ENCODE results near the gene IMPA2. TPM values are rescaled to one million over a fixed set of nuclear protein-coding genes. Genes with fewer than 3 reads are reported as not detected.

Gene IMPA2
- total and polyA plus RNA-seq, 2 of the 8 experiments (the other 6 are each of a cell fraction or from before 2014, with no cell fraction given) = 102 to 140 TPM

DNA sequence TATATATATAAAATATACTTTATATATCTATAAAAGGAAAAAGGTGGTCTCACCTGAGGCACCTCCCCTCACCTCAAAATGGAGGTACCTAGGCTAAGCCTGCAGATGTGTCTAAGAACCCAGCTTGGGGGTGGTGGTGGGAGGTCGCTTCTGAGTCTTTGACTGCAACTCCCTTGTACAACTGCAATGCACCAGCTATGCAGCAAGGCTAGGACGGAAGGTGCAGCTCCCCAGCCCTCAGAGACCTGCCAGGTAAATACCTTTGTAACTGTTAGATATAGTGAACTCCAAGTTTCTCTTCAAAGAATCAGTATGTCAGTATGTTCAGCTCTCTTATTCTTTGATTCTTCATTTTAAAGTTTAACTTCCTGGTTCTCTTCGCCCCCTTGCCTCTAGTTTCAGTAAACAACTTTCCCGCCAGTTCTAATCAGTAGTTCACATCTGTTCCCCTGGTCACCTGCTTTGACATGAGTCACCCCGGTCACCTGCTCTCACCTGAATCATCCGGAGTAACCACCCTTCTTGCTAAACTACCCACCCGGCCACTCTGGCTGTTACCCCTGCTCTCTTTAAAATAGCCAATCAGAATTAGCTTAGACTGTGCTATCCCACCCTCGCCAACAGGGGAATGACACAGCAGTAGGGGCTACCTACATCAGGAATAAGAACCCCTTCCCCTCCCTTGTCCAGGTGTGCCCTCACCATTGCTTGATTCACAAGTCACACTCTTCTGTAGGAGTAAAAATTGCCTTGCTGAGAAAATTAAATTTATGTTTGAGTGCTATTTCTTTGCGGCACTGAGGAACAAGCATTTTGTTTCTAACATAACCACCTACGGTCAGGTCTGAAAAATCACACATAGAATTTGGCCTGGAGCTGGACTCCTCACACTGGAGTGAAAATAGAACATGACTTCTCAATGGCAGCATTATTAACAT, 24.7 kb upstream of the IMPA2 start:
- peak overlapping the region; percentile 98 for H2BK12ac ChIP-seq (ENCODE audit: low read depth, low read length)
- H3K14ac ChIP-seq (ENCODE audit: insufficient read length) = no peak overlapping the region
- H3K9me3 ChIP-seq (ENCODE audit: insufficient read depth in 2 of 2, low read depth in 1 of 2, low read length in 1 of 2) = peaks cover 0 to 7% of the 10 kb centered on the region in 2 experiments; a peak in 1 of 4 replicates
- WGBS, 2 experiments (ENCODE audit: extremely low coverage in 1 of 2, insufficient coverage in 1 of 2, insufficient read length in 1 of 2, insufficient replicate concordance in 2 of 2, low coverage in 1 of 2, low lambda C conversion rate in 2 of 2, missing lambda C conversion rate in 1 of 2) = 70% methylated on average over 10 of the region's 10 CpGs; no CpG with 5 or more reads in 1 of the 2 experiments
- no peak overlapping the region for H3K56ac ChIP-seq (replicated peaks; ENCODE audit: insufficient read length, low read depth, low read length)
- no peak overlapping the region for H4K5ac ChIP-seq (ENCODE audit: insufficient read length, low read depth, low read length)
- no peak overlapping the region for H4K8ac ChIP-seq (ENCODE audit: extremely low read depth, insufficient read depth, low read length)
- H3K23me2 ChIP-seq (ENCODE audit: low read depth, low read length) = no peaks in the 10 kb centered on the region
- no peak overlapping the region for H3K27ac ChIP-seq (ENCODE audit: low read depth, low read length)
- no peak overlapping the region for H3K4ac ChIP-seq (replicated peaks; ENCODE audit: insufficient read length, low read depth, low read length)
- peak overlapping the region; percentile 86; the same call in 1 of the 2 replicates for H2BK20ac ChIP-seq (ENCODE audit: low read length)
- peaks cover 0 to 6% (median 4%) of the 10 kb centered on the region in 4 experiments; a peak in 5 of 7 replicates for H3K4me1 ChIP-seq (replicated peaks in 1 of 4; ENCODE audit: control insufficient read depth in 3 of 4, insufficient read depth in 4 of 4, low read length in 3 of 4)
- H3K36me3 ChIP-seq (ENCODE audit: control insufficient read depth in 2 of 4, insufficient read depth in 4 of 4, low read length in 3 of 4) = no peaks in the 10 kb centered on the region
- no peaks in the 10 kb centered on the region for H3K27me3 ChIP-seq (replicated peaks in 1 of 4; ENCODE audit: control insufficient read depth in 3 of 4, extremely low read depth in 1 of 4, insufficient read depth in 3 of 4, low read length in 3 of 4)
- H3K9ac ChIP-seq (replicated peaks in 1 of 4; ENCODE audit: extremely low read depth in 1 of 4, low read depth in 3 of 4, low read length in 3 of 4) = no peak overlapping the region
- peak overlapping the region; percentile 55 for H2BK5ac ChIP-seq (ENCODE audit: low read depth, low read length)
- no peak overlapping the region for H2BK120ac ChIP-seq (replicated peaks; ENCODE audit: low read depth, low read length)
- ChIA-PET CTCF (ENCODE audit: partially characterized antibody) (interaction anchor here (0.6 to 22.3 kb wide), 9 partner anchors 12 to 1326 kb away, joined by 3 to 471 read pairs (median 3); no protein-coding TSS in a partner anchor), POLR2A (ENCODE audit: partially characterized antibody) (interaction anchor here (1.3 to 4.7 kb wide), 2 partner anchors 9 to 25 kb away, joined by 7 to 27 read pairs; partner anchors contain the start of gene IMPA2)
- 0 out of 2 replicates have a peak overlapping the region, but pooled peaks have one; percentile 28 for H2AK5ac ChIP-seq (ENCODE audit: low read depth, low read length)
- FAIRE-seq = no peak
- no peaks in the 10 kb centered on the region for H3K79me1 ChIP-seq (ENCODE audit: low read depth, low read length)
- H3K23ac ChIP-seq (ENCODE audit: insufficient read length) = no peak overlapping the region
- H2AFZ ChIP-seq (ENCODE audit: low read length) = 0 out of 2 replicates have a peak overlapping the region, but pooled peaks have one; percentile 36
- no peak overlapping the region for H2BK15ac ChIP-seq (ENCODE audit: low read length)
- H4K20me1 ChIP-seq (replicated peaks in 1 of 2; ENCODE audit: control insufficient read depth in 1 of 2, insufficient read depth in 2 of 2, low read length in 2 of 2) = no peaks in the 10 kb centered on the region
- no peak overlapping the region for H3K4me3 ChIP-seq (ENCODE audit: extremely low read depth in 1 of 4, insufficient read depth in 2 of 4, low read depth in 3 of 4, low read length in 4 of 4)
- H4K91ac ChIP-seq (replicated peaks; ENCODE audit: insufficient read length, low read length) = no peak overlapping the region
- H3K18ac ChIP-seq (ENCODE audit: extremely low read depth, low read length) = no peak overlapping the region; the same call in 1 of the 2 replicates
- no peak overlapping the region for H3K4me2 ChIP-seq (ENCODE audit: insufficient read depth in 1 of 2, low read depth in 2 of 2, low read length in 2 of 2)
- H3K79me2 ChIP-seq (ENCODE audit: control insufficient read depth in 1 of 2, insufficient read depth in 2 of 2, low read length in 2 of 2) = no peaks in the 10 kb centered on the region
- DNase-seq (ENCODE audit: low read depth in 1 of 2, low spot score in 2 of 2) = no peak
- TF ChIP-seq JUND (IDR thresholded peaks at IDR 0.05; ENCODE audit: low read length) (peak; percentile 47; the same call in 1 of the 2 replicates), SUZ12 (IDR thresholded peaks at IDR 0.05; ENCODE audit: low read length) (no peak), MAFK (IDR thresholded peaks at IDR 0.05; ENCODE audit: low read depth, low read length) (peak; percentile 57; the same call in 1 of the 2 replicates), CEBPB (IDR thresholded peaks at IDR 0.05; ENCODE audit: low read depth, low read length) (no peak), BACH1 (IDR thresholded peaks at IDR 0.05; ENCODE audit: low read length) (peak; percentile 59; the same call in 1 of the 2 replicates)
- TF ChIP-seq, protein P1, sequence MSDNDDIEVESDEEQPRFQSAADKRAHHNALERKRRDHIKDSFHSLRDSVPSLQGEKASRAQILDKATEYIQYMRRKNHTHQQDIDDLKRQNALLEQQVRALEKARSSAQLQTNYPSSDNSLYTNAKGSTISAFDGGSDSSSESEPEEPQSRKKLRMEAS (IDR thresholded peaks at IDR 0.05) = peak; percentile 33; the same call in 1 of the 2 replicates
- TF ChIP-seq, protein P2, sequence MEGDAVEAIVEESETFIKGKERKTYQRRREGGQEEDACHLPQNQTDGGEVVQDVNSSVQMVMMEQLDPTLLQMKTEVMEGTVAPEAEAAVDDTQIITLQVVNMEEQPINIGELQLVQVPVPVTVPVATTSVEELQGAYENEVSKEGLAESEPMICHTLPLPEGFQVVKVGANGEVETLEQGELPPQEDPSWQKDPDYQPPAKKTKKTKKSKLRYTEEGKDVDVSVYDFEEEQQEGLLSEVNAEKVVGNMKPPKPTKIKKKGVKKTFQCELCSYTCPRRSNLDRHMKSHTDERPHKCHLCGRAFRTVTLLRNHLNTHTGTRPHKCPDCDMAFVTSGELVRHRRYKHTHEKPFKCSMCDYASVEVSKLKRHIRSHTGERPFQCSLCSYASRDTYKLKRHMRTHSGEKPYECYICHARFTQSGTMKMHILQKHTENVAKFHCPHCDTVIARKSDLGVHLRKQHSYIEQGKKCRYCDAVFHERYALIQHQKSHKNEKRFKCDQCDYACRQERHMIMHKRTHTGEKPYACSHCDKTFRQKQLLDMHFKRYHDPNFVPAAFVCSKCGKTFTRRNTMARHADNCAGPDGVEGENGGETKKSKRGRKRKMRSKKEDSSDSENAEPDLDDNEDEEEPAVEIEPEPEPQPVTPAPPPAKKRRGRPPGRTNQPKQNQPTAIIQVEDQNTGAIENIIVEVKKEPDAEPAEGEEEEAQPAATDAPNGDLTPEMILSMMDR (IDR thresholded peaks at IDR 0.05; ENCODE audit: control extremely low read depth in 1 of 3, insufficient read depth in 1 of 3, low read depth in 1 of 3, low read length in 3 of 3) = peak in 1 of 3 experiments; percentile 28; a peak in 1 of 4 replicates

All from H1 (cell line).